Measurements from ENCODE around the gene SOX2.

Gene SOX2

DNA sequence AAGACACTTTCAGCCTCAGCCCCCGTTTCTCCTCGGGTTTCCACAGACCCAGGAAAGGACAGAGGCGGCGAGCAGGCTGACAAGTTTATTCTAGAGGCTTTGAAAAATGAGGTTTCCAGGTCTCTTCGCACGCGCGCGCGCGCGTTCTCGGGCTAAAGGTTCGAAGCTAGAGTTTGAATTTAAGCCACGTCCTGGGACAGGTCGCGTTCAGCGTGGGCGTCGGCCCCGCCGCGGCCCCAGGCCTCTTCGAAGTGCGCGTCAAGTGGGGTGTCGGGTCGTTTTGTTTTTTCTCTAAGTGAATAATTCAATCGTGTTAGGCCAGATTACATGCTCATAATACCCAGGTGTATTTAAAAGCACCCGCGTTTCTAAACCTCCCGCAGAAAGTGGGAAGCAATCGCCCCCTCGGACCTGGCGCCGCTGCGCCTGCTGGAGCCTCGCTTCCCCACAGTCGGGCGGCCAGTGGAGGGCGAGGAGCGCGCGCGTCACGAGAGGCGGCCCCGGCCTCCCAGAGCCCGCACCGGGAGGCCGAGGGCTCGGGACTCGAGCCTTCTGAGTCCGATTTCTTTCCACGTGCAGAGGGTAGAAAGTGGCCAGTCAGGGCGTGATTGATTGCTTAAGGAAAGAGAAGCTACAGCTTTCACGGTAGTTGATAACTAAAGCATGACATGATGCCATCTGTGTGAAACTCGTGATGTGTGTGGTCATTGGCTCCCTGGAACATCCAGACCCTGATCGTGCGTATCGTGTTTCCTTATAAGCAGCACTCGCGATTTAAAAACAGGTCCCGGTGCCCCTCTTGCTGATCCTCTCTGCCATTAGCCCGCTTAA, 15.8 kb upstream of the SOX2 start:
- Histone ChIP-seq H3K36me3 (ENCODE audit: control insufficient read depth, insufficient read depth, low read length) (no peaks in the 10 kb centered on the region), H3K4me3 (ENCODE audit: low read depth, low read length) (peak overlapping the region; percentile 58), H3K27ac (ENCODE audit: low read depth, low read length) (no peak overlapping the region), H3K9ac (ENCODE audit: low read length) (no peak overlapping the region), H3K4me1 (ENCODE audit: control insufficient read depth, insufficient read depth, low read length) (peaks cover 18% of the 10 kb centered on the region), H3K27me3 (ENCODE audit: control insufficient read depth, insufficient read depth, low read length) (peaks cover 43% of the 10 kb centered on the region), H3K9me3 (ENCODE audit: control insufficient read depth, insufficient read depth, low read depth, low read length) (no peaks in the 10 kb centered on the region)

GRCh38 chr3:181696626-181697230, 15.0 kb upstream of the SOX2 start:
- H3K9ac ChIP-seq (ENCODE audit: low read length), result no peak overlapping the region
- peaks cover 18% of the 10 kb centered on the region for H3K4me1 ChIP-seq (ENCODE audit: control insufficient read depth, insufficient read depth, low read length)
- no peak overlapping the region for H3K27ac ChIP-seq (ENCODE audit: low read depth, low read length)
- peaks cover 43% of the 10 kb centered on the region for H3K27me3 ChIP-seq (ENCODE audit: control insufficient read depth, insufficient read depth, low read length)
- no peaks in the 10 kb centered on the region for H3K36me3 ChIP-seq (ENCODE audit: control insufficient read depth, insufficient read depth, low read length)
- no peaks in the 10 kb centered on the region for H3K9me3 ChIP-seq (ENCODE audit: control insufficient read depth, insufficient read depth, low read depth, low read length)
- peak overlapping the region; percentile 58; the same call in 1 of the 2 replicates for H3K4me3 ChIP-seq (ENCODE audit: low read depth, low read length)

- H3K36me3 ChIP-seq (ENCODE audit: control insufficient read depth, insufficient read depth, low read length), result no peaks in the 10 kb centered on the region
- H3K9me3 ChIP-seq (ENCODE audit: control insufficient read depth, insufficient read depth, low read depth, low read length), result no peaks in the 10 kb centered on the region
- H3K4me3 ChIP-seq (ENCODE audit: low read depth, low read length), result no peak overlapping the region
- no peak overlapping the region for H3K9ac ChIP-seq (ENCODE audit: low read length)
- no peak overlapping the region for H3K27ac ChIP-seq (ENCODE audit: low read depth, low read length)
- peaks cover 22% of the 10 kb centered on the region for H3K4me1 ChIP-seq (ENCODE audit: control insufficient read depth, insufficient read depth, low read length)
- peaks cover 55% of the 10 kb centered on the region for H3K27me3 ChIP-seq (ENCODE audit: control insufficient read depth, insufficient read depth, low read length)
Measured at GRCh38 chr3:181698263-181698954, 13.3 kb upstream of the SOX2 start.

DNA sequence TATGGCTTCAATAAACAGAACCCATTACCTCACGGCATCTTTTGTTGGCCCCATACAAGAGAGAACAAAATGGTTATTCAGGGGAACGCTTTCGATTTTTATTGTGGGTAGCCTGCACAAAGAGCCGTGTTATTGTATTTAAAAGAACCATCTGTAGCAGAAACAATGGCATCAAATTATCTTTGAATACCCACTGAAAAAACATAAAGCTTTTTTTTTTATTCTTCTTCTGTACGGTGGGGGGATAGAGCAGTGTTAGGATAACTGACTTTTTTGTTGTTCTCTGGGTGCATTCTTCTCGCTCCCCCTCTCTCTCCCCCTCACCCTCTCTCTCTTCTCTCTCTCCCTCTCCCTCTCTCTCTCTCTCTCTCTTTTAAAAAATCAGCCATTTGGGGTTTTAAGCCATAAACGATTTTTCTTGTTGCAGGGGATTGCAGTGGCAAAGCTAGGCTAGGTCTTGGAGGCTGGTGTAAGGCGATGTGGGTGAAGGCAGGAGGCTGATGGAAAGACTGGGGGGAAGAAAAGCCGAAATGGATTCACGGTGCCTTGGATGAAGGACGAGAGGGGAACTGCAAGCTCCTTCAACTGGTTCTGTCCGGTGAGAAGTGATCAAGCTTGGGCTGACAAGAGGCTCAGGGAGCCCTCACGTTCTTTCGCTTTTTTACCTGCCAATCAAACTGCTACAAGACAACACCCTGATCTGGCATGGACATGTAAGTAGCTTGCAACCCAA, 12.4 kb upstream of the SOX2 start:
- Histone ChIP-seq H3K9ac (ENCODE audit: low read length) (no peak overlapping the region), H3K4me3 (ENCODE audit: low read depth, low read length) (peak overlapping the region; percentile 1; the same call in 1 of the 2 replicates)

GRCh38 chr3:181700168-181701087, 11.3 kb upstream of the SOX2 start:
- peak overlapping the region; percentile 46 for H3K4me3 ChIP-seq (ENCODE audit: low read depth, low read length)
- peaks cover 35% of the 10 kb centered on the region for H3K4me1 ChIP-seq (ENCODE audit: control insufficient read depth, insufficient read depth, low read length)
- H3K27me3 ChIP-seq (ENCODE audit: control insufficient read depth, insufficient read depth, low read length), result peaks cover 62% of the 10 kb centered on the region
- H3K27ac ChIP-seq (ENCODE audit: low read depth, low read length), result no peak overlapping the region
- no peaks in the 10 kb centered on the region for H3K36me3 ChIP-seq (ENCODE audit: control insufficient read depth, insufficient read depth, low read length)
- H3K9me3 ChIP-seq (ENCODE audit: control insufficient read depth, insufficient read depth, low read depth, low read length), result no peaks in the 10 kb centered on the region
- H3K9ac ChIP-seq (ENCODE audit: low read length), result no peak overlapping the region

More for the DNA sequence above, 12.4 kb upstream of the SOX2 start:
- Histone ChIP-seq H3K27me3 (ENCODE audit: control insufficient read depth, insufficient read depth, low read length) (peaks cover 64% of the 10 kb centered on the region), H3K4me1 (ENCODE audit: control insufficient read depth, insufficient read depth, low read length) (peaks cover 28% of the 10 kb centered on the region), H3K36me3 (ENCODE audit: control insufficient read depth, insufficient read depth, low read length) (no peaks in the 10 kb centered on the region), H3K27ac (ENCODE audit: low read depth, low read length) (no peak overlapping the region), H3K9me3 (ENCODE audit: control insufficient read depth, insufficient read depth, low read depth, low read length) (no peaks in the 10 kb centered on the region)

- H3K27me3 ChIP-seq (ENCODE audit: control insufficient read depth, insufficient read depth, low read length), result peaks cover 55% of the 10 kb centered on the region
- H3K4me1 ChIP-seq (ENCODE audit: control insufficient read depth, insufficient read depth, low read length), result peaks cover 41% of the 10 kb centered on the region
- peak overlapping the region; percentile 46; the same call in 1 of the 2 replicates for H3K4me3 ChIP-seq (ENCODE audit: low read depth, low read length)
- no peaks in the 10 kb centered on the region for H3K9me3 ChIP-seq (ENCODE audit: control insufficient read depth, insufficient read depth, low read depth, low read length)
- H3K27ac ChIP-seq (ENCODE audit: low read depth, low read length), result no peak overlapping the region
- no peaks in the 10 kb centered on the region for H3K36me3 ChIP-seq (ENCODE audit: control insufficient read depth, insufficient read depth, low read length)
- no peak overlapping the region for H3K9ac ChIP-seq (ENCODE audit: low read length)
Measured at GRCh38 chr3:181701096-181701495, 10.6 kb upstream of the SOX2 start.

GRCh38 chr3:181703601-181704420, 7.9 kb upstream of the SOX2 start:
- no peak overlapping the region for H3K9ac ChIP-seq (ENCODE audit: low read length)
- no peak overlapping the region for H3K27ac ChIP-seq (ENCODE audit: low read depth, low read length)
- peaks cover 29% of the 10 kb centered on the region for H3K27me3 ChIP-seq (ENCODE audit: control insufficient read depth, insufficient read depth, low read length)
- H3K4me1 ChIP-seq (ENCODE audit: control insufficient read depth, insufficient read depth, low read length), result peaks cover 56% of the 10 kb centered on the region
- no peaks in the 10 kb centered on the region for H3K36me3 ChIP-seq (ENCODE audit: control insufficient read depth, insufficient read depth, low read length)
- H3K9me3 ChIP-seq (ENCODE audit: control insufficient read depth, insufficient read depth, low read depth, low read length), result no peaks in the 10 kb centered on the region
- H3K4me3 ChIP-seq (ENCODE audit: low read depth, low read length), result peak overlapping the region; percentile 43; the same call in 1 of the 2 replicates

GRCh38 chr3:181704421-181705085, 7.2 kb upstream of the SOX2 start:
- Histone ChIP-seq H3K36me3 (ENCODE audit: control insufficient read depth, insufficient read depth, low read length) (no peaks in the 10 kb centered on the region), H3K27ac (ENCODE audit: low read depth, low read length) (no peak overlapping the region), H3K4me1 (ENCODE audit: control insufficient read depth, insufficient read depth, low read length) (peaks cover 60% of the 10 kb centered on the region), H3K27me3 (ENCODE audit: control insufficient read depth, insufficient read depth, low read length) (peaks cover 26% of the 10 kb centered on the region), H3K4me3 (ENCODE audit: low read depth, low read length) (peak overlapping the region; percentile 43; the same call in 1 of the 2 replicates), H3K9ac (ENCODE audit: low read length) (no peak overlapping the region), H3K9me3 (ENCODE audit: control insufficient read depth, insufficient read depth, low read depth, low read length) (no peaks in the 10 kb centered on the region)

DNA sequence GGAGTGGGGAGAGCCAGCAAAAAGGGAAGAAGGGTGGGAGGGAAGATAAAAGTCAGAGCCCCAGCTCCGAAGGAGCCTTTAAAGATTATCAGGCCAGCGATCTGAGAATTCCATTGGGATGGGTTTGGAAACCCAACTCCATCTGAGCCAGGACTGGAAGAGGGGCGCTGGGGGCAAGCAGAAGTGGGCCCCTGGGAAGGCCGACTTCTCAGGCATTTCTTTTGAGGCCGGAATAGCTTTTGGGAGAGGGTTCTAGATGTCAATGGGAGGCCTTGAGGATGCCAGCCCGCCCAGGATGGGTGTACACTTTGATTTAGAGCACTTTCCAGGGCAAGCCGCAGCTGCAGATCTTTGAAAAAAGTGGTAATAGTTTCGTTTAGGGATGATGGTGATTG, 6.6 kb upstream of the SOX2 start:
- H3K27ac ChIP-seq (ENCODE audit: low read depth, low read length), result no peak overlapping the region
- H3K4me1 ChIP-seq (ENCODE audit: control insufficient read depth, insufficient read depth, low read length), result peaks cover 59% of the 10 kb centered on the region
- peaks cover 31% of the 10 kb centered on the region for H3K27me3 ChIP-seq (ENCODE audit: control insufficient read depth, insufficient read depth, low read length)
- H3K9ac ChIP-seq (ENCODE audit: low read length), result no peak overlapping the region
- H3K4me3 ChIP-seq (ENCODE audit: low read depth, low read length), result no peak overlapping the region
- no peaks in the 10 kb centered on the region for H3K9me3 ChIP-seq (ENCODE audit: control insufficient read depth, insufficient read depth, low read depth, low read length)
- H3K36me3 ChIP-seq (ENCODE audit: control insufficient read depth, insufficient read depth, low read length), result no peaks in the 10 kb centered on the region

Data from HUES6 (cell line).